ENCODE data around the gene FNTB. TPM values are rescaled to one million over a fixed set of nuclear protein-coding genes. Genes with fewer than 3 reads are reported as not detected.

Gene FNTB
- total and polyA plus RNA-seq, 2 of the 13 experiments (the other 11 are each of a cell fraction or from before 2014, with no cell fraction given): 23.6 to 28.5 TPM

DNA sequence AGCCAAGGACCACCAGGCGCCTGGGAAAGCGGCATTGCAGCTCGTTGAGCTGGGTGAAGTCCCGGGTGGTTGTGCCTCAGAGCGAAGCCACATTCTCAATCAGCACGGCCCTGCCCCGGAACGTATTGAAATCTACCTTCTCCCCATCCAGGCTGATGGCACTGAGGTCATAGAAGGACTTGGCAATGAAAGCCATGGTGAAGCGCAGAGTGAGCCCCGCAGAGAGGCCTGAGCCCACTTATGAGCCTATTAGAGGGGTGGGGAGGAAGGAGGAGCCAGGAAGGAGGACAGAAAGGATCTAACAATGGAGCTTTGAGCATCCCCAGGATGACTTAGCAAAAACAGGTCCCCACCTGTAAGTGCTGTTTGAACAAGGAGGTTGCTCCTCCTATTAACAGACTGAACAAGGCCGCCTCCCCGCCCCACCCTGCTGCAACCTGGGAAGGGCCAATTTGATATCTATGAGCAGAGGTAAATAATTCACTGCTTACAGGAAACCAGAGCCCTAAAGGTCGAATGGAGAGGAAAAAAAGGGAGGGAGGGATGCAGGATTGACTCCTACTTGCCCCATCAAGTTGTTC is 44.1 kb upstream of the FNTB start, which contains the start of gene GPX2 (continued):
- TF ChIP-seq ZNF704 (CRISPR knock-in tag; IDR thresholded peaks at IDR 0.05; ENCODE audit: borderline replicate concordance) (no peak), TEAD3 (CRISPR knock-in tag; optimal IDR thresholded peaks at IDR 0.05; ENCODE audit: borderline replicate concordance) (peak; percentile 45), ZFX (CRISPR knock-in tag; IDR thresholded peaks at IDR 0.05; ENCODE audit: low read depth) (peak; percentile 70), PPARG (CRISPR knock-in tag; conservative IDR thresholded peaks at IDR 0.05) (0 out of 2 replicates have a peak, but pooled peaks have one; percentile 16), TAF1 (CRISPR knock-in tag; IDR thresholded peaks at IDR 0.05) (peak; percentile 90), BCL6 (CRISPR knock-in tag; IDR thresholded peaks at IDR 0.05) (peak; percentile 73), HHEX (CRISPR knock-in tag; IDR thresholded peaks at IDR 0.05) (no peak), KMT2B (CRISPR knock-in tag; IDR thresholded peaks at IDR 0.05) (peak; percentile 37; the same call in 1 of the 2 replicates), RXRB (CRISPR knock-in tag; IDR thresholded peaks at IDR 0.05; ENCODE audit: borderline replicate concordance) (peak; percentile 79; the same call in 1 of the 2 replicates), ZNF574 (CRISPR knock-in tag; IDR thresholded peaks at IDR 0.05) (peak; percentile 46; the same call in 1 of the 2 replicates), ZNF749 (CRISPR knock-in tag; IDR thresholded peaks at IDR 0.05; ENCODE audit: borderline replicate concordance) (peak; percentile 14; the same call in 1 of the 2 replicates), ZBTB21 (CRISPR knock-in tag; IDR thresholded peaks at IDR 0.05) (no peak), FOXA3 (CRISPR knock-in tag; IDR thresholded peaks at IDR 0.05) (peak; percentile 78), RARA (CRISPR knock-in tag; IDR thresholded peaks at IDR 0.05) (peak; percentile 74), ISL2 (CRISPR knock-in tag; IDR thresholded peaks at IDR 0.05) (peak; percentile 87)
- TF ChIP-seq, protein P1, sequence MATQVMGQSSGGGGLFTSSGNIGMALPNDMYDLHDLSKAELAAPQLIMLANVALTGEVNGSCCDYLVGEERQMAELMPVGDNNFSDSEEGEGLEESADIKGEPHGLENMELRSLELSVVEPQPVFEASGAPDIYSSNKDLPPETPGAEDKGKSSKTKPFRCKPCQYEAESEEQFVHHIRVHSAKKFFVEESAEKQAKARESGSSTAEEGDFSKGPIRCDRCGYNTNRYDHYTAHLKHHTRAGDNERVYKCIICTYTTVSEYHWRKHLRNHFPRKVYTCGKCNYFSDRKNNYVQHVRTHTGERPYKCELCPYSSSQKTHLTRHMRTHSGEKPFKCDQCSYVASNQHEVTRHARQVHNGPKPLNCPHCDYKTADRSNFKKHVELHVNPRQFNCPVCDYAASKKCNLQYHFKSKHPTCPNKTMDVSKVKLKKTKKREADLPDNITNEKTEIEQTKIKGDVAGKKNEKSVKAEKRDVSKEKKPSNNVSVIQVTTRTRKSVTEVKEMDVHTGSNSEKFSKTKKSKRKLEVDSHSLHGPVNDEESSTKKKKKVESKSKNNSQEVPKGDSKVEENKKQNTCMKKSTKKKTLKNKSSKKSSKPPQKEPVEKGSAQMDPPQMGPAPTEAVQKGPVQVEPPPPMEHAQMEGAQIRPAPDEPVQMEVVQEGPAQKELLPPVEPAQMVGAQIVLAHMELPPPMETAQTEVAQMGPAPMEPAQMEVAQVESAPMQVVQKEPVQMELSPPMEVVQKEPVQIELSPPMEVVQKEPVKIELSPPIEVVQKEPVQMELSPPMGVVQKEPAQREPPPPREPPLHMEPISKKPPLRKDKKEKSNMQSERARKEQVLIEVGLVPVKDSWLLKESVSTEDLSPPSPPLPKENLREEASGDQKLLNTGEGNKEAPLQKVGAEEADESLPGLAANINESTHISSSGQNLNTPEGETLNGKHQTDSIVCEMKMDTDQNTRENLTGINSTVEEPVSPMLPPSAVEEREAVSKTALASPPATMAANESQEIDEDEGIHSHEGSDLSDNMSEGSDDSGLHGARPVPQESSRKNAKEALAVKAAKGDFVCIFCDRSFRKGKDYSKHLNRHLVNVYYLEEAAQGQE (IDR thresholded peaks at IDR 0.05; ENCODE audit: borderline replicate concordance in 1 of 2, low read depth in 1 of 2, low read length in 2 of 2): peak in 1 of 2 experiments; percentile 29; a peak in 1 of 4 replicates
- TF ChIP-seq, protein P2, sequence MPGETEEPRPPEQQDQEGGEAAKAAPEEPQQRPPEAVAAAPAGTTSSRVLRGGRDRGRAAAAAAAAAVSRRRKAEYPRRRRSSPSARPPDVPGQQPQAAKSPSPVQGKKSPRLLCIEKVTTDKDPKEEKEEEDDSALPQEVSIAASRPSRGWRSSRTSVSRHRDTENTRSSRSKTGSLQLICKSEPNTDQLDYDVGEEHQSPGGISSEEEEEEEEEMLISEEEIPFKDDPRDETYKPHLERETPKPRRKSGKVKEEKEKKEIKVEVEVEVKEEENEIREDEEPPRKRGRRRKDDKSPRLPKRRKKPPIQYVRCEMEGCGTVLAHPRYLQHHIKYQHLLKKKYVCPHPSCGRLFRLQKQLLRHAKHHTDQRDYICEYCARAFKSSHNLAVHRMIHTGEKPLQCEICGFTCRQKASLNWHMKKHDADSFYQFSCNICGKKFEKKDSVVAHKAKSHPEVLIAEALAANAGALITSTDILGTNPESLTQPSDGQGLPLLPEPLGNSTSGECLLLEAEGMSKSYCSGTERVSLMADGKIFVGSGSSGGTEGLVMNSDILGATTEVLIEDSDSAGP (CRISPR knock-in tag; IDR thresholded peaks at IDR 0.05; ENCODE audit: borderline replicate concordance): peak; percentile 43; the same call in 1 of the 2 replicates
- TF ChIP-seq, protein P3, sequence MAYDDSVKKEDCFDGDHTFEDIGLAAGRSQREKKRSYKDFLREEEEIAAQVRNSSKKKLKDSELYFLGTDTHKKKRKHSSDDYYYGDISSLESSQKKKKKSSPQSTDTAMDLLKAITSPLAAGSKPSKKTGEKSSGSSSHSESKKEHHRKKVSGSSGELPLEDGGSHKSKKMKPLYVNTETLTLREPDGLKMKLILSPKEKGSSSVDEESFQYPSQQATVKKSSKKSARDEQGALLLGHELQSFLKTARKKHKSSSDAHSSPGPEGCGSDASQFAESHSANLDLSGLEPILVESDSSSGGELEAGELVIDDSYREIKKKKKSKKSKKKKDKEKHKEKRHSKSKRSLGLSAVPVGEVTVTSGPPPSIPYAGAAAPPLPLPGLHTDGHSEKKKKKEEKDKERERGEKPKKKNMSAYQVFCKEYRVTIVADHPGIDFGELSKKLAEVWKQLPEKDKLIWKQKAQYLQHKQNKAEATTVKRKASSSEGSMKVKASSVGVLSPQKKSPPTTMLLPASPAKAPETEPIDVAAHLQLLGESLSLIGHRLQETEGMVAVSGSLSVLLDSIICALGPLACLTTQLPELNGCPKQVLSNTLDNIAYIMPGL (CRISPR knock-in tag; IDR thresholded peaks at IDR 0.05; ENCODE audit: borderline replicate concordance in 1 of 2, low read depth in 1 of 2): 0 out of 4 replicates have a peak, but pooled peaks of 1 of the 2 experiments have one; percentile 18
